Measurements from ENCODE around the gene SLC26A9. TPM values are rescaled to one million over a fixed set of nuclear protein-coding genes. Genes with fewer than 3 reads are reported as not detected.

SLC26A9 gene
- total RNA-seq, 1 donor from 2014 or later, result 2.9 TPM

DNA sequence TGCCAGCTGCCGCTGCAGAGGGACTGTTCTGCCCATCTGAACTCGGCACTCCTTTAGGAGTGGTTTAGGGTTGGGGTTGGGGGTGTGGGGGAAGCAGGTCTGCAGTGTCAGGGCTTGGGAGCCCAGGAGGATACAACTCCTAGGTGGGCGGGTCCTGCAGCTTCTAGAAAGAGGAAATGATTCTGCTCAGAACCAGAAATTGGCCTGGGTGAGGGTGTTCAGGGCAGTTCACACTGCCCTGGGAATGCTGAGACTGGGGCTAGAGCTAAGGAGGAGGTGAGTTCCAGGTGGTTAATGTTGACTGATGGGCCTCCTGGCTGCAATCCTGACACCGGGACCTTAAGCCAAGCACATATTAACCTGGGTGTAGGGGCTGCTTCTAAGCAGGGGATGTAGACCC lies 4.8 kb upstream of the SLC26A9 start:
- Mint-ChIP-seq H3K4me1 (ENCODE audit: low read depth) (peaks cover 9% of the 10 kb centered on the region), H3K9me3 (ENCODE audit: low read depth) (no peaks in the 10 kb centered on the region), H3K36me3 (ENCODE audit: insufficient read depth) (no peaks in the 10 kb centered on the region), H3K27ac (no peak overlapping the region), H3K4me3 (ENCODE audit: low read depth) (no peak overlapping the region), H3K27me3 (peaks cover 23% of the 10 kb centered on the region)
- TF ChIP-seq, protein P1, sequence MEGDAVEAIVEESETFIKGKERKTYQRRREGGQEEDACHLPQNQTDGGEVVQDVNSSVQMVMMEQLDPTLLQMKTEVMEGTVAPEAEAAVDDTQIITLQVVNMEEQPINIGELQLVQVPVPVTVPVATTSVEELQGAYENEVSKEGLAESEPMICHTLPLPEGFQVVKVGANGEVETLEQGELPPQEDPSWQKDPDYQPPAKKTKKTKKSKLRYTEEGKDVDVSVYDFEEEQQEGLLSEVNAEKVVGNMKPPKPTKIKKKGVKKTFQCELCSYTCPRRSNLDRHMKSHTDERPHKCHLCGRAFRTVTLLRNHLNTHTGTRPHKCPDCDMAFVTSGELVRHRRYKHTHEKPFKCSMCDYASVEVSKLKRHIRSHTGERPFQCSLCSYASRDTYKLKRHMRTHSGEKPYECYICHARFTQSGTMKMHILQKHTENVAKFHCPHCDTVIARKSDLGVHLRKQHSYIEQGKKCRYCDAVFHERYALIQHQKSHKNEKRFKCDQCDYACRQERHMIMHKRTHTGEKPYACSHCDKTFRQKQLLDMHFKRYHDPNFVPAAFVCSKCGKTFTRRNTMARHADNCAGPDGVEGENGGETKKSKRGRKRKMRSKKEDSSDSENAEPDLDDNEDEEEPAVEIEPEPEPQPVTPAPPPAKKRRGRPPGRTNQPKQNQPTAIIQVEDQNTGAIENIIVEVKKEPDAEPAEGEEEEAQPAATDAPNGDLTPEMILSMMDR (IDR thresholded peaks at IDR 0.05; ENCODE audit: unreplicated experiment), result no peak
- DNase-seq (ENCODE audit: low spot score, unreplicated experiment), result no peak

DNA sequence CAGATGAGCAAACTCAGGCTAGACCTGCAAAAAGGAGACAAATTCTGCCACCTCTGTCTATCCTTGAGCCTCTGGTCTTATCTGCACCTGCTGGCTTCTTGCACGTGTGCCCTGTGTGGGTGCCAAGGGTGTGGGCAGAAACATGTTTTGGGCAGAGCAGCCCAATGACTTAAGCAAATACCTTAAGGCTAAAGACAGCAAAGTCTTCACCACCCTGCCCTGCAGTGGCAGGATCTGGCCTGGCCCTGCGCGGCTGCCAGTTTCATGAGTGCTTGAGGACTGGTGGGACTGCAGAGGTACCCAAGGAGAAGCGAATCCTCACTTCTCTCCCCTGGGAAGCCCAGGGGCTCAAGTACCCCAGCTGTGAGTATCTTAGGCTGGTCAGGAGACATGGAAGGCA lies 3.8 kb upstream of the SLC26A9 start:
- Mint-ChIP-seq H3K4me1 (ENCODE audit: low read depth) (peaks cover 13% of the 10 kb centered on the region), H3K4me3 (ENCODE audit: low read depth) (no peak overlapping the region), H3K36me3 (ENCODE audit: insufficient read depth) (no peaks in the 10 kb centered on the region), H3K27ac (no peak overlapping the region), H3K27me3 (peaks cover 28% of the 10 kb centered on the region), H3K9me3 (ENCODE audit: low read depth) (no peaks in the 10 kb centered on the region)
- TF ChIP-seq, protein P1 (IDR thresholded peaks at IDR 0.05; ENCODE audit: unreplicated experiment), result no peak
- DNase-seq (ENCODE audit: low spot score, unreplicated experiment), result no peak

DNA sequence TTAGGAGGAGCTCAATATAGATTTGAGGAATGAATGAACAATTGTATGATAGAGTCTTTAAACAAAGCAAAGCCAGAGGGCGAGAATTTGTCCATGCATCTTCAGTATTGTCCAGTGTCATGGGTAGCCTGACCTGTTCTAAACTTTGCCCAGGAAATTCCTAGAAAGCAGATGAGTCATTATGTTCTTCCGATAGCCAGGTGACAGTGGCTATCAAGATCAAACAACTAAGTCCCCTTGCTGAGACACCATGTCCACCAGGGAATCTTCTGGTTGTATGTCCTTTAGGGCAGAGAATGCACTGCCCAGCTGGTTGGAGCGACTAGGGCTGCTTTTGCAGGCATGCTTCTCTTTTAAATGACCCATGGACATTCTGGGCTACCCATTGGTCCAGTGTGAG lies 1.8 kb upstream of the SLC26A9 start:
- Mint-ChIP-seq H3K4me3 (ENCODE audit: low read depth) (no peak overlapping the region), H3K4me1 (ENCODE audit: low read depth) (peaks cover 21% of the 10 kb centered on the region), H3K27ac (no peak overlapping the region), H3K9me3 (ENCODE audit: low read depth) (no peaks in the 10 kb centered on the region), H3K36me3 (ENCODE audit: insufficient read depth) (no peaks in the 10 kb centered on the region), H3K27me3 (peaks cover 27% of the 10 kb centered on the region)
- TF ChIP-seq, protein P1 (IDR thresholded peaks at IDR 0.05; ENCODE audit: unreplicated experiment), result no peak
- DNase-seq (ENCODE audit: low spot score, unreplicated experiment), result no peak

DNA sequence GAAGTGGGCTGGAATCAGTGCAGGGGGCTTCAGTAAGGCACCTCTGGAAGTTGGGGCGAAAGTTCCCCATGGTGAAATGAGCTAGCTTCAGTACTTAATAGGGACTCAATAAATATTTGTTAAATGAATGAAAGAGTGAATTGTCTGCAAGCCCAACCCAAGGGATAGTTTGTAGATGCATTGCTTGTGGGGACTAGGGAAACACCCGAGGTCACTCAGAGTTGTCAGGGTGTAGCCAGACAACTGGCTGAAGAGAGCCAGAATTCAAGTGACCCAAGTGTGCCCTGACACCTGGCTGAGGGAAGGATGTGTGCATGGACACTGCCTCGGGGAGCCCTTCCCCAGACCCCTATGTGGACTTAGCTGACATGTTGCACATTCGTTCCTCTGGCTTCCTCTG lies 1.3 kb upstream of the SLC26A9 start:
- peaks cover 27% of the 10 kb centered on the region for H3K27me3 Mint-ChIP-seq
- no peaks in the 10 kb centered on the region for H3K36me3 Mint-ChIP-seq (ENCODE audit: insufficient read depth)
- H3K4me1 Mint-ChIP-seq (ENCODE audit: low read depth), result peaks cover 26% of the 10 kb centered on the region
- DNase-seq (ENCODE audit: low spot score, unreplicated experiment), result no peak
- no peak overlapping the region for H3K4me3 Mint-ChIP-seq (ENCODE audit: low read depth)
- TF ChIP-seq, protein P1 (IDR thresholded peaks at IDR 0.05; ENCODE audit: unreplicated experiment), result no peak
- no peaks in the 10 kb centered on the region for H3K9me3 Mint-ChIP-seq (ENCODE audit: low read depth)
- no peak overlapping the region for H3K27ac Mint-ChIP-seq

DNA sequence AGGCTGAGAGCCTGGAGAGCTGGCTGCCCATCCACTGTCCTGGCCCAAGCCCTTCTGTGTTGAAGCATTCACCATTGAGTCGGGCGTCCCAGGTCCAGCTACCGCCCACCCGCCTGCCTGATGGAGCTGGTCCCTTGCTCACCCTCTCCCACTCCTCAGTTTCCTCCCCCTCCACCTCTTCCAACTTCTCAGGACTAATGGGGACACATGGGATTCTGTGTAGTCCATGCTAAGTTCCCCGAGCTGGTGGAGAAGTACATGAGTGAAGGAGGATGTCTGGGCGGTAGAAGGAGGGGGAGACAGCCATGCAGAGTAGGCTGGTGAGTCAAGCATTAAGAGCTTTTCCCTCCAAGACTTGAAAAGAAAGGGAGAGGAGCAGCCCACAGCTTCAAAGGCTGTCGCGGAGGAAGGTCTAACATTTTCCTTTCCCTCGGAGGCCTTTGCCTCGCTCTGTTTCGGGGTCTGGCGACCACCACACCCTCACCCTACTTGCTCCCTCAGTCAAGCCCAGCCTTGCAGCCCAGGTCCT lies 561 bp downstream of the SLC26A9 start:
- DNase-seq (ENCODE audit: low spot score, unreplicated experiment), result no peak
- H3K27me3 Mint-ChIP-seq, result peaks cover 27% of the 10 kb centered on the region
- H3K4me1 Mint-ChIP-seq (ENCODE audit: low read depth), result peaks cover 36% of the 10 kb centered on the region
- H3K27ac Mint-ChIP-seq, result no peak overlapping the region
- TF ChIP-seq, protein P1 (IDR thresholded peaks at IDR 0.05; ENCODE audit: unreplicated experiment), result no peak
- H3K9me3 Mint-ChIP-seq (ENCODE audit: low read depth), result no peaks in the 10 kb centered on the region
- H3K4me3 Mint-ChIP-seq (ENCODE audit: low read depth), result no peak overlapping the region
- H3K36me3 Mint-ChIP-seq (ENCODE audit: insufficient read depth), result no peaks in the 10 kb centered on the region
